ENCODE results near the gene AKAP8L.

- TF ChIP-seq, protein P1, sequence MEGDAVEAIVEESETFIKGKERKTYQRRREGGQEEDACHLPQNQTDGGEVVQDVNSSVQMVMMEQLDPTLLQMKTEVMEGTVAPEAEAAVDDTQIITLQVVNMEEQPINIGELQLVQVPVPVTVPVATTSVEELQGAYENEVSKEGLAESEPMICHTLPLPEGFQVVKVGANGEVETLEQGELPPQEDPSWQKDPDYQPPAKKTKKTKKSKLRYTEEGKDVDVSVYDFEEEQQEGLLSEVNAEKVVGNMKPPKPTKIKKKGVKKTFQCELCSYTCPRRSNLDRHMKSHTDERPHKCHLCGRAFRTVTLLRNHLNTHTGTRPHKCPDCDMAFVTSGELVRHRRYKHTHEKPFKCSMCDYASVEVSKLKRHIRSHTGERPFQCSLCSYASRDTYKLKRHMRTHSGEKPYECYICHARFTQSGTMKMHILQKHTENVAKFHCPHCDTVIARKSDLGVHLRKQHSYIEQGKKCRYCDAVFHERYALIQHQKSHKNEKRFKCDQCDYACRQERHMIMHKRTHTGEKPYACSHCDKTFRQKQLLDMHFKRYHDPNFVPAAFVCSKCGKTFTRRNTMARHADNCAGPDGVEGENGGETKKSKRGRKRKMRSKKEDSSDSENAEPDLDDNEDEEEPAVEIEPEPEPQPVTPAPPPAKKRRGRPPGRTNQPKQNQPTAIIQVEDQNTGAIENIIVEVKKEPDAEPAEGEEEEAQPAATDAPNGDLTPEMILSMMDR (IDR thresholded peaks at IDR 0.05): no peak
- no peak for TF ChIP-seq POLR2A (IDR thresholded peaks at IDR 0.05)
Observed at GRCh38 chr19:15442142-15442920, 23.5 kb upstream of the AKAP8L start.
